Stimulated activated CD8-positive, alpha-beta memory T cell treated with anti-CD3 and anti-CD28 coated beads, Interleukin-4, amount 100 ng/mL, for 24 hours (primary cell): ENCODE measurements around the gene TTL.
"Not testable (repeated sequence)": the region's sequence is repeated elsewhere in the genome, so short reads cannot be mapped to it uniquely, and the experiment has no call there.

ENCODE experiments used
- DNase-seq: peaks from one replicate; pipeline ENCODE4 v3.0.0-alpha.2; 2020; ENCODE audit warnings: low read depth

TTL gene

GRCh38 chr2:112520234-112520783, 38.4 kb downstream of the TTL start:
- DNase-seq: no peak

GRCh38 chr2:112523291-112523777, 41.4 kb downstream of the TTL start:
- no peak for DNase-seq

- not testable (repeated sequence) for DNase-seq
These were observed 42.3 kb downstream of the TTL start for GRCh38 chr2:112524276-112524675.

GRCh38 chr2:112528541-112528940, 46.6 kb downstream of the TTL start:
- DNase-seq: no peak

GRCh38 chr2:112529757-112530156, 47.8 kb downstream of the TTL start:
- no peak for DNase-seq

- no peak for DNase-seq
These were observed 48.8 kb downstream of the TTL start for GRCh38 chr2:112530728-112531127.

GRCh38 chr2:112534826-112535225, 52.9 kb downstream of the TTL start:
- no peak for DNase-seq

- DNase-seq: not testable (repeated sequence)
These were observed 54.7 kb downstream of the TTL start for GRCh38 chr2:112536665-112537064.

- DNase-seq: no peak
These were observed 57.4 kb downstream of the TTL start for GRCh38 chr2:112539306-112539705.

GRCh38 chr2:112540906-112541305, 59.0 kb downstream of the TTL start:
- DNase-seq: no peak

GRCh38 chr2:112541315-112542122, 59.6 kb downstream of the TTL start:
- peak; percentile 52 for DNase-seq

GRCh38 chr2:112542123-112542983, 60.4 kb downstream of the TTL start, which contains the start of gene POLR1B:
Gene POLR1B, plus strand, starts transcription at chr2:112542465. Its CDS starts 30 bp downstream, at chr2:112542495.
- peak; percentile 64 for DNase-seq

- DNase-seq: no peak
These were observed 61.2 kb downstream of the TTL start for GRCh38 chr2:112542984-112543661.

GRCh38 chr2:112547333-112547732, 65.4 kb downstream of the TTL start:
- DNase-seq: no peak

- no peak for DNase-seq
These were observed 67.0 kb downstream of the TTL start for GRCh38 chr2:112548980-112549379.

GRCh38 chr2:112566104-112566503, 84.1 kb downstream of the TTL start:
- DNase-seq: no peak

- DNase-seq: not testable (repeated sequence)
These were observed 84.6 kb downstream of the TTL start for GRCh38 chr2:112566508-112566907.

GRCh38 chr2:112572005-112572404, 90.0 kb downstream of the TTL start:
- no peak for DNase-seq

GRCh38 chr2:112577756-112578155, 95.8 kb downstream of the TTL start:
- DNase-seq: no peak

GRCh38 chr2:112579241-112579640, 97.3 kb downstream of the TTL start:
- DNase-seq: no peak

GRCh38 chr2:112580084-112580483, 98.1 kb downstream of the TTL start:
- DNase-seq: no peak

- no peak for DNase-seq
These were observed 100.4 kb downstream of the TTL start for GRCh38 chr2:112582314-112582746.
